Prostate gland (tissue), 2 donors: Measurements from ENCODE around the gene MAPKAP1. TPM values are rescaled to one million over a fixed set of nuclear protein-coding genes. Genes with fewer than 3 reads are reported as not detected.

ENCODE experiments used
- DNase-seq: peaks from one replicate; pipeline ENCODE4 v3.0.0-alpha.2; 2019; ENCODE audit warnings: low spot score
- H3K27ac ChIP-seq, 2 donors: fragments of 200-600 bp; sonication (generic); 2 replicates each; pipeline ENCODE4 v1.5.1; 2017 to 2019
- H3K27me3 ChIP-seq: fragments of 200-600 bp; sonication (generic); replicated peaks from 2 replicates; pipeline ENCODE4 v1.5.1; 2019; ENCODE audit not compliant: insufficient read depth
- H3K36me3 ChIP-seq, 2 donors: fragments of 200-600 bp; sonication (generic); 1 replicate in 1 of 2; 2 replicates in 1 of 2; pipeline versions ENCODE4 v1.5.1 to v1.8.1; 2017 to 2019
- H3K4me1 ChIP-seq: fragments of 200-600 bp; sonication (generic); replicated peaks from 2 replicates; pipeline ENCODE4 v1.5.1; 2019
- H3K4me3 ChIP-seq, 2 donors: fragments of 200-600 bp; sonication (generic); 2 replicates each; pipeline ENCODE4 v1.5.1; 2017 to 2019
- H3K9me3 ChIP-seq: fragments of 200-600 bp; sonication (generic); 2 replicates; pipeline ENCODE4 v1.5.1; 2017
- CTCF ChIP-seq, 4 experiments: fragments of 200-600 bp in 2 of 4; fragments of 450-650 bp in 2 of 4; sonication (generic) in 2 of 4; IDR thresholded peaks; 1 replicate in 3 of 4; 2 replicates in 1 of 4; pipeline ENCODE4 v1.5.1; 2016 to 2019; ENCODE audit warnings: antibody characterized with exemption in 4 of 4, mild to moderate bottlenecking in 2 of 4, moderate library complexity in 2 of 4
- POLR2A ChIP-seq: fragments of 450-650 bp; IDR thresholded peaks from one replicate; pipeline ENCODE4 v1.6.1; 2016; ENCODE audit warnings: antibody characterized with exemption, mild to moderate bottlenecking
- POLR2AphosphoS5 ChIP-seq: sonication (generic); formaldehyde crosslinking; IDR thresholded peaks from one replicate; pipeline ENCODE4 v1.6.1; 2017; ENCODE audit warnings: antibody characterized with exemption
- WGBS: methylation state at CpG from one replicate; pipeline ENCODE4 v1.1.5; 2018; 5-methylcytosine and 5-hydroxymethylcytosine counted together
- intact Hi-C: fragments of 100-400 bp; cut with DNase I; formaldehyde crosslinking; loops from one replicate; pipeline ENCODE4 v1.14.2; 2022
- total RNA-seq, 2 donors: library from RNA; depleted of rRNA; stranded (reverse); fragments of >200 nt; gene quantifications; one replicate each; pipeline ENCODE4 v1.1.0, GENCODE V29; 2016

MAPKAP1 gene
- total RNA-seq, 2 donors from 2014 or later = 62.4 to 91.2 TPM

DNA sequence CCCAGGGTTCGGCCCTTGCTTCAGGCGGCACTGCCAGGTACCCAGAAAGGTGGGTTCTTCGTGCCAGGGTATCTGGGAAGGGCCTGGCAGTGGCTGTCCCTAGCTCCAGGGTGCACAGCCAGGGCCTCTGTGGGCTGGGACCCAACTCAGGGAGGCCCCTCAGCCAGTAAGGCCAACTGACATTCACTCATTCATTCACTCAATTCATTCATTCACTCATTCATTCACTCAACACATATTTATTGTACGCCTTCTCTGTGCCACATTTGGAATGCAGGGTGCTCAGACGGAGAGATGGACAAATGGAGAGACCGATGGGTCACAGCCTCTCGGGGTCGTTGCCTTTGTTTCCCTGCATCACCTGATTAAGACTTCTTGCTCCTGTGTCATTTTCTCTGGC, 290.5 kb downstream of the MAPKAP1 start:
- Histone ChIP-seq H3K4me3 (no peak overlapping the region), H3K9me3 (no peaks in the 10 kb centered on the region), H3K36me3 (no peaks in the 10 kb centered on the region), H3K27ac (no peak overlapping the region), H3K4me1 (no peaks in the 10 kb centered on the region), H3K27me3 (no peaks in the 10 kb centered on the region)
- 98% methylated on average over 7 of the region's 8 CpGs for WGBS
- DNase-seq = no peak
- no peak for TF ChIP-seq POLR2AphosphoS5
- no peak for TF ChIP-seq POLR2A
- TF ChIP-seq CTCF (IDR thresholded peaks at IDR 0.05) = no peak
- intact Hi-C loops = no loop called here

DNA sequence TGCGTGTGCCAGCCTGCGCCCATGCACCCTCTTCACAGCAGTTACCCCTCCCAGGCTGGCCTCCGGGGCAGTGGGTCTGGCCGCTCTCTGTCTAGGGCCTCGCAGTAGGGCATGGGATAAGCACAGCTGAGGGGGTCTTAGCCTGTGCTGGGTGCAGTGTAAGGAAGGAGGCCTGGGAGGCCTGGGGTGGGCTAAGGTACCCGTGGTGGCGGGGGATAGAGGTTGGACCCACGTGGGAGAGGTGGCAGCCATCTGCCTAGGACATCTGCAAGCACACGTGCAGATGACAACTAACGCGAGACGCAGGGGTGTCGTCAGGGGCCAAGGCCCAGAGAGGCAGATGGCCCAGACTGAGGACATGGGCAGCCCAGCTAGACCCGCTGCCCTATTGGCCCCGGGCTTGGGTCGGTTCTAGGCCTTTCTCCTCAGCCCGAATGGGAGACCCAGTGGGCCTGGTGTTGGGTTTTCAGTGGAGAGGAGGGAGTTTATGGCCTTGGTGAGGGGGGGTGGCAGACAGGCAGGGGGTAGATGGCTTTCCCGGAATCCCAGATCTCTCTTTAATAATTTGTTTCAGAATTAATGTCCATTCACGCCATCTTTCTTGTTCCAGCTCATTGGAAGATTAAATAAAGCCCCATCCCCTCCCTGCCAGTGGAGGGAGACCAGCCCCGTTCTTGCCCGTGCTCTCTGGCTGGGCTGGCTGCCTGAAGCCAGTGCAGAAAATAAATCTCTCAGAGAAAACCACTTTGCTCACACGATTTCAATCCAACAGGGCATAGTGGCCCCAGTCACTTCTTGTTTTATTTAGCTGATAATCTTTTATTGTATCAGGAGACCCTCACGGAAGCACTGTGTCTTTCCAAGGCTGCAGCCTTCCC, 291.2 kb downstream of the MAPKAP1 start:
- 78% methylated on average over 23 of the region's 23 CpGs for WGBS
- TF ChIP-seq POLR2AphosphoS5 (no peak), CTCF (IDR thresholded peaks at IDR 0.05) (no peak), POLR2A (no peak)
- Histone ChIP-seq H3K27me3 (no peaks in the 10 kb centered on the region), H3K36me3 (no peaks in the 10 kb centered on the region), H3K9me3 (no peaks in the 10 kb centered on the region), H3K4me3 (no peak overlapping the region), H3K27ac (no peak overlapping the region), H3K4me1 (no peaks in the 10 kb centered on the region)
- no peak for DNase-seq
- intact Hi-C loops = no loop called here

GRCh38 chr9:125413579-125413978, 293.4 kb downstream of the MAPKAP1 start:
- H3K4me3 ChIP-seq = no peak overlapping the region
- 95% methylated on average over 8 of the region's 8 CpGs for WGBS
- intact Hi-C loops = loop anchor here (5.0 kb wide), 1 partner anchor 144 kb away; no protein-coding TSS in a partner anchor

DNA sequence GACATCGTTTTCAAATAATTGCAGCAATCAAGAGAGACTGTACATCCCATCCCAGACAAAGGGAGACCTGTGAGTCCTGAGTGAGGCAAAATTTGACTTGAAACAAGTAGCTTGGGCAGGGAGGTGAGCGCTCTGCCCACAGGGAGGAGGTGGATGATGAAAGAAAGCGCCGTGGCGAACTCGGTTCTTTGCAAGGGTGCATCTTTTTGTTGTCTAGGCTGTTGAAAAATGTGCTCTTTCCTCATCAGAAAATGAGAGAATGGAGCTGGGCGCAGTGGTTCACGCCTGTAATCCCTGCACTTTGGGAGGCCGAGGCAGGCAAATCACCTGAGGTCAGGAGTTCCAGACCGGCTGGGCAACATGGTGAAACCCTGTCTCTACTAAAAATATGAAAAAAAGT, 294.8 kb downstream of the MAPKAP1 start:
- WGBS = 82% methylated on average over 10 of the region's 10 CpGs
- Histone ChIP-seq H3K27me3 (no peaks in the 10 kb centered on the region), H3K4me3 (no peak overlapping the region), H3K4me1 (peaks cover 2% of the 10 kb centered on the region), H3K36me3 (no peaks in the 10 kb centered on the region), H3K9me3 (no peaks in the 10 kb centered on the region), H3K27ac (no peak overlapping the region)
- intact Hi-C loops = loop anchor here (5.0 kb wide), 1 partner anchor 145 kb away; no protein-coding TSS in a partner anchor
- no peak for DNase-seq
- TF ChIP-seq CTCF (IDR thresholded peaks at IDR 0.05) = no peak
- no peak for TF ChIP-seq POLR2AphosphoS5

More at GRCh38 chr9:125413579-125413978, 293.4 kb downstream of the MAPKAP1 start:
- TF ChIP-seq CTCF (IDR thresholded peaks at IDR 0.05) = no peak
- no peak for TF ChIP-seq POLR2A
- TF ChIP-seq POLR2AphosphoS5 = no peak
- DNase-seq = no peak
- Histone ChIP-seq H3K27me3 (no peaks in the 10 kb centered on the region), H3K36me3 (no peaks in the 10 kb centered on the region), H3K9me3 (no peaks in the 10 kb centered on the region), H3K4me1 (peaks cover under 1% of the 10 kb centered on the region), H3K27ac (no peak overlapping the region)
